GM12872 (cell line): ENCODE results near the gene HCRT.

Experiments used
- TF ChIP-seq, protein P1 (sequence below): IDR thresholded peaks from 3 replicates; pipeline ENCODE4 v1.5.1; 2011; ENCODE audit warnings: low read depth, mild to moderate bottlenecking, low read length, moderate library complexity; ENCODE audit not compliant: insufficient read depth

Gene HCRT

DNA sequence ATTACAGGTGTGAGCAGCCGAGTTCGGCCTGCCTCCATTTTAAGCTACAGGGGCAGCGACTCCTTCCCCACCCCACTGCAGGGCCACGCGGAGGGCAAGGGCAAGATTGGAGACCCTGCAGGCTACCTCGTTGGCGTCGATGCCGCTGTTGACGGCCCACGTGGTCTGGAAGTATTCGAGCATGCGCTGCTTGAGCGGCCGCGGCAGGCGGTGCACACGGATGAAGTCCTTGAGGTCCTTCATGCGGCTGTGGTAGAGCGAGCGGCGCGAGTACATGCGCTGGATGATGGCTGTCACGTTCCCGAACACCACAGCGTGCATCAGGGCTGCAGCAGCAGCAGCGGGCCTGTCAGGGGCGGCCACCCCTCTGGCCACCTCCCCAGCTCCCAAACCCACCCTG is 15.9 kb downstream of the HCRT start:
- TF ChIP-seq, protein P1, sequence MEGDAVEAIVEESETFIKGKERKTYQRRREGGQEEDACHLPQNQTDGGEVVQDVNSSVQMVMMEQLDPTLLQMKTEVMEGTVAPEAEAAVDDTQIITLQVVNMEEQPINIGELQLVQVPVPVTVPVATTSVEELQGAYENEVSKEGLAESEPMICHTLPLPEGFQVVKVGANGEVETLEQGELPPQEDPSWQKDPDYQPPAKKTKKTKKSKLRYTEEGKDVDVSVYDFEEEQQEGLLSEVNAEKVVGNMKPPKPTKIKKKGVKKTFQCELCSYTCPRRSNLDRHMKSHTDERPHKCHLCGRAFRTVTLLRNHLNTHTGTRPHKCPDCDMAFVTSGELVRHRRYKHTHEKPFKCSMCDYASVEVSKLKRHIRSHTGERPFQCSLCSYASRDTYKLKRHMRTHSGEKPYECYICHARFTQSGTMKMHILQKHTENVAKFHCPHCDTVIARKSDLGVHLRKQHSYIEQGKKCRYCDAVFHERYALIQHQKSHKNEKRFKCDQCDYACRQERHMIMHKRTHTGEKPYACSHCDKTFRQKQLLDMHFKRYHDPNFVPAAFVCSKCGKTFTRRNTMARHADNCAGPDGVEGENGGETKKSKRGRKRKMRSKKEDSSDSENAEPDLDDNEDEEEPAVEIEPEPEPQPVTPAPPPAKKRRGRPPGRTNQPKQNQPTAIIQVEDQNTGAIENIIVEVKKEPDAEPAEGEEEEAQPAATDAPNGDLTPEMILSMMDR = no peak

DNA sequence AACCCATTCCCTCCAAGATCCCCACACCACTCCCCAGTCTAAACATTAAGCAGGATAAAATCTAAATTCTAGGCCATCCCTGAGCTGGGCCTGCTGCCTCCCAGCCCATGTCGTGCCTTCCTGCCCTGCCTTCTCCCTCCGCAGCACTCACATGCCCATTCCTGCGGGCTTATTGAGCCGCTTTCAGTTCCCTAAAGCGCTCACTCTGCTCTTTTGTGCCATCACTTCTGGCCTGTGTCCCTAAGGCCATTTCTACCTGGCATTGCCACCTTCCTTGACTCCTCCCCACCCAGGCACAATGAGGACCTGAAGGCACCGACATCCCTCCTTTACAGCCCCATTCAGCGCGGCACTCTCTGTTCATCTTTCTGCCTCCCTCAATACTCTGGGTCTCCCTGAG is 17.4 kb downstream of the HCRT start:
- TF ChIP-seq, protein P1 = no peak

DNA sequence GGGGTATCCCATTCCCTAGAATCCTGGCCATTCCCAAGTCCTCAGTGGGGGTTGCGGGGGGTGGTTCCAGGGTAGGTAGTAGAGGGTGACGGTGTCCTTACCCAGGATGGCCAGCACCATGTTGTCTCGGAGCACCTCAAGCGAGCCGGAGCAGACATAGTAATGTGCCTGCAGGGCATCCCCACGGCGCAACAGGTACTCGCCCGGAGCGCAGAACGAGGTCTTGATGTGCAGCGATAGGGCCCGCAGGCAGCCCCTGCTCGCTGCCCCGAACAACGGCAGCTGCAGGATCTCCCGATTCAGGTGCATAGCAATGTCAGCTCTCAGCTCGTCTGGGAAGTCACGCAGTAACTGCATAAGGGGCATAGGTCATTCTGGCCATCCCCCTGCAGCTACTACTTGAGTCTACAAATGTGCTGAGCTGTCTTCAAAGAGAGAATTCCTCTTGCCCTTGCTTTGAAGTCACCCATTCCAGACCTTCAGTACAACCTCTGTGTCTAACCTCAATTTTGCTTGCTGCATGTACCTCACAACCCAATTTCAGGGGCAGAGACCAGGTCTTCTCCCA is 19.0 kb downstream of the HCRT start:
- TF ChIP-seq, protein P1 = no peak

DNA sequence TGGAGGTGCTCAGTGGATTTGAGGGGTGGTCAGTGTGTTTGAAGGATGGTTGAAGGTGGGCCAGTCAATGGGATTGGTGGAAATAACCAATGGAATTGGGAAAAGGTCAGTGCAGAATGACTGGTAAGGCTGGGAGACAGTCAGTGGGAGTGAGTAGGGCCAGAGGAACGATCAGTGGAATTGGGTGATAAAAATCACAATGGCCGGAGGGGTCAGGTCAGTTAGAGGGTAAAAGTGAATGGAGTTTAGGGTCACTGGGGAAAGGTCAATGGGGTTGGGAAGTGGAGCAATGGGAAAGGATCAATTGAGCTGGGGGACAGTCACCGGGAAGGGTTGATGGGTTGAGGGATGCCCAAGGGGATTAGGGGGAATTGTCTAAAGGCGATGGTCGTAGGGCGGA is 19.5 kb downstream of the HCRT start:
- TF ChIP-seq, protein P1 = no peak

DNA sequence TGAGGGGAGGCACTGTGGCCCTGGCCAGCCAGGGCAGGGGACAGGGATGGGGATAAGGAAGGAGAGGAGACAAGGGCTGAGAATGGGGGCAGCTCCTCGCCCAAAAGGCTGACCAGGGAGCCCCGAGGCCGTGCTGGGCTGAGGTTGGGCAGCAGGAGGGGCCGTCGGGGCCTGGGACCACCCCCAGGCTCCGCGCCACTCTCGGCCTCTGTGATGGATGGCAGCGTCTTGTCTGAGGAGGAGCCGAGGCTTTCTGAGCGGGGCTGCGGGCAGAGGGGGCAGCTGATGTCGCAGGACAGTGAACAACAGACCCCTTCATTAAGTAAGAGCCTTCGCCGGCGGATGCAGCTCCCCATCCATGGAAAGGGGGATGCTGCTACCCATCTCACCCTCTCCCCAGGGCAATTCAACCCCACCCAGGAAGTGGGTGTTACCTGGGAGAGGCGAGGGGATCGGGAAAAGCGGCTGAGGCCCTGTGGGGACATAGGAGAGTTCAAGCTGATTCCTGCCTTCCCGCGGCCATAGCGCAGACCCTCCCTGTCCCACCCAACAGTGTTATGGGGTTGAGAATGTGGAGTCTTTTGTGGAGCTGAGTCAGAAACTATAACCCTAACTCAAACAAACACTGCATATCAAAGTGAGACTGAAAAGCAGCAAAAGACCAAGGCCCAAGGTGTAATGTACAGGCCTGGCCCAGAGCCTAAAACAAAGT is 21.4 kb downstream of the HCRT start:
- TF ChIP-seq, protein P1 = no peak

DNA sequence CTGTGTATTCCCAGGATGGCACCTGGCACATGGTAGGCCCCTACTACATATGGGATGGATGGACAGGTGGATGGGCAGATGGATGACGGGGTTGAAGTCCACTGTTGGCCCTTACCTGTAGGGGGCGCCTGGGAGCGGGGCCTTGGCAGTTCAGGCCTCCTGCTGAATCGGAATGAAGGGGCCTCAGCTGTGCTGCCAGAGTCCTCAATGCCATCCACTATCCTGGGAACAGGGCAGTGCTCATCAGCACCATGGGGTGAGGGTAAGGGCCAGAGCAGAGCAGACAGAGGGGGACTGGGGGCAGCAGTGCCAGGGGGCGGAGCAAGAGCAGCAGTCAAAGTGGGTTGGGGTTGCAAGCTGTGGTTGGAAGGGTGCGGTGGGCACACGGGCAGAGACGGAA is 22.1 kb downstream of the HCRT start:
- TF ChIP-seq, protein P1 = peak; percentile 81

DNA sequence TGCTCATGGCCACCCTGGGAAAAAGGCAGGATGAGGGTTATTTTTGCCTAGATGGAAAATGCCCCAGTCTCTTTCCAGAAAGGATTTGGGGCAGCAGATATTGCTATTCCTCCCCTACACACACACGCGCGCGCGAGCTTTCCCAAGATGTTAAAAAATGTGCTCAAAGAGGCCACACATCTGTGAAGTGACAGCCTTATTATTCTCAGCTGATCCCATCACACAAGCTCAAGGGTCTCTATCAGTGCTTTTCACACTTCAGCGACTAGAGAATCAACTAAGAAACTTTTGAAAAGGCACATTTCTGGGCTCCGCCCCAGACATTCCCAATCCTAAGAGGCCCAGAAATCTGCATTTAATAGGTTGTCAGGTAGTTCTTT is 24.7 kb downstream of the HCRT start:
- TF ChIP-seq, protein P1 = no peak
